ENCODE measurements around the gene SLC26A8.

Gene SLC26A8

GRCh38 chr6:36028088-36028876 lies 3.8 kb upstream of the SLC26A8 start:
- CTCF ChIA-PET = interaction anchor here (0.6 to 9.7 kb wide), 23 partner anchors 7 to 240 kb away, joined by 3 to 210 read pairs (median 4); no protein-coding TSS in a partner anchor
- DNase-seq (ENCODE audit: low read depth, low spot score) = no peak
- peak overlapping the region; percentile 99 for H3K4me3 ChIP-seq (ENCODE audit: low read depth, low read length)
- POLR2A ChIA-PET = interaction anchor here (0.6 to 1.0 kb wide), 3 partner anchors 109 to 990 kb away, joined by 3 to 4 read pairs (median 3); no protein-coding TSS in a partner anchor
- TF ChIP-seq CTCF (IDR thresholded peaks at IDR 0.05; ENCODE audit: insufficient read depth, low read length, missing control alignments) = no peak

GRCh38 chr6:36027501-36028087 lies 3.2 kb upstream of the SLC26A8 start, which contains the start of gene MAPK14:
TSS of gene MAPK14 (plus strand) at chr6:36027808. CDS start at chr6:36028158, 350 bp downstream.
- DNase-seq (ENCODE audit: low read depth, low spot score) = peak; percentile 95
- ChIA-PET CTCF (interaction anchor here (0.6 to 9.7 kb wide), 22 partner anchors 8 to 104 kb away, joined by 3 to 210 read pairs (median 4); no protein-coding TSS in a partner anchor), POLR2A (interaction anchor here (0.6 to 1.0 kb wide), 4 partner anchors 44 to 194 kb away, joined by 3 to 4 read pairs (median 4); no protein-coding TSS in a partner anchor)
- peak within 1 kb of the TSS; percentile 99 for H3K4me3 ChIP-seq (ENCODE audit: low read depth, low read length)
- peak; percentile 92 for TF ChIP-seq CTCF (IDR thresholded peaks at IDR 0.05; ENCODE audit: insufficient read depth, low read length, missing control alignments)

- CTCF ChIA-PET = interaction anchor here (0.7 to 9.7 kb wide), 12 partner anchors 12 to 334 kb away, joined by 3 to 210 read pairs (median 8); no protein-coding TSS in a partner anchor
Measured at GRCh38 chr6:36025932-36026327, 1.5 kb upstream of the SLC26A8 start.

GRCh38 chr6:36025260-36025931 lies 955 bp upstream of the SLC26A8 start:
- no peak for TF ChIP-seq CTCF (IDR thresholded peaks at IDR 0.05; ENCODE audit: insufficient read depth, low read length, missing control alignments)
- ChIA-PET CTCF (interaction anchor here (0.7 to 9.7 kb wide), 8 partner anchors 11 to 335 kb away, joined by 3 to 210 read pairs (median 10); no protein-coding TSS in a partner anchor), POLR2A (interaction anchor here (0.5 kb wide), 1 partner anchor 76 kb away, joined by 3 read pairs; no protein-coding TSS in a partner anchor)
- DNase-seq (ENCODE audit: low read depth, low spot score) = no peak
- H3K4me3 ChIP-seq (ENCODE audit: low read depth, low read length) = no peak overlapping the region

More at GRCh38 chr6:36025932-36026327, 1.5 kb upstream of the SLC26A8 start:
- POLR2A ChIA-PET = interaction anchor here (0.5 kb wide), 1 partner anchor 76 kb away, joined by 3 read pairs; no protein-coding TSS in a partner anchor
- DNase-seq (ENCODE audit: low read depth, low spot score) = no peak
- no peak for TF ChIP-seq CTCF (IDR thresholded peaks at IDR 0.05; ENCODE audit: insufficient read depth, low read length, missing control alignments)
- no peak overlapping the region for H3K4me3 ChIP-seq (ENCODE audit: low read depth, low read length)

- no peak for DNase-seq (ENCODE audit: low read depth, low spot score)
- TF ChIP-seq CTCF (IDR thresholded peaks at IDR 0.05; ENCODE audit: insufficient read depth, low read length, missing control alignments) = no peak
- CTCF ChIA-PET = interaction anchor here (1.4 kb wide), 1 partner anchor 75 kb away, joined by 4 read pairs; no protein-coding TSS in a partner anchor
- H3K4me3 ChIP-seq (ENCODE audit: low read depth, low read length) = no peak overlapping the region
- POLR2A ChIA-PET = no interaction called here
Measured at GRCh38 chr6:36020154-36020553, 4.3 kb downstream of the SLC26A8 start.

Measured in AG04449 (cell line).